B cell (primary cell): Measurements from ENCODE around the gene PRELID3B. TPM values are rescaled to one million over a fixed set of nuclear protein-coding genes. Genes with fewer than 3 reads are reported as not detected.
A peak's percentile ranks its signal among the peaks of the same experiment; 100 is the strongest.

ENCODE experiments used
- ATAC-seq: fragments of 200-7000 bp; cut with Tn5 transposase; one replicate; pipeline ENCODE4 v1.10.0; 2021; ENCODE audit warnings: low read depth, mild to moderate bottlenecking, moderate number of reproducible peaks, moderate library complexity
- CTCF ChIA-PET: fragments of 350-600 bp; sonication (Branson Sonifier 250); formaldehyde crosslinking; loops from one replicate; lab custom pipeline; 2021; ENCODE audit warnings: antibody characterized with exemption, inconsistent platforms; lab: Charles Lee
- POLR2A ChIA-PET: fragments of 350-600 bp; sonication (Branson Sonifier 250); formaldehyde crosslinking; loops from one replicate; lab custom pipeline; 2021; ENCODE audit warnings: antibody characterized with exemption; lab: Charles Lee
- DNase-seq: peaks from one replicate; pipeline ENCODE4 v3.0.0; 2013
- H2AFZ ChIP-seq: 2 replicates; pipeline ENCODE4 v1.6.1; 2012; ENCODE audit warnings: mild to moderate bottlenecking, low read depth, low read length; ENCODE audit not compliant: insufficient read depth, poor library complexity, severe bottlenecking
- H3K27ac ChIP-seq, 2 donors: 1 replicate in 1 of 2; 2 replicates in 1 of 2; pipeline ENCODE4 v1.5.1; 2012 to 2013; ENCODE audit warnings: low read length in 2 of 2, mild to moderate bottlenecking in 2 of 2, moderate library complexity in 1 of 2
- H3K27me3 ChIP-seq, 4 experiments: fragments of 200-600 bp in 1 of 4; sonication (generic) in 1 of 4; replicated peaks in 1 of 4; 1 replicate in 2 of 4; 2 replicates in 2 of 4; pipeline versions ENCODE4 v1.6.1 to v1.7.0; 2013 to 2016; ENCODE audit warnings: low read length in 3 of 4, mild to moderate bottlenecking in 2 of 4, mixed read lengths in 1 of 4, moderate library complexity in 1 of 4; ENCODE audit not compliant: insufficient read depth in 4 of 4, control insufficient read depth in 3 of 4; ENCODE audit errors: control extremely low read depth in 1 of 4
- H3K36me3 ChIP-seq, 2 experiments: replicated peaks in 1 of 2; 1 replicate in 1 of 2; 2 replicates in 1 of 2; pipeline versions ENCODE4 v1.6.1 to v1.7.1; 2013; ENCODE audit warnings: low read length in 1 of 2; ENCODE audit not compliant: insufficient read depth in 2 of 2, control insufficient read depth in 1 of 2; ENCODE audit errors: control extremely low read depth in 1 of 2, extremely low read depth in 1 of 2
- H3K4me1 ChIP-seq, 2 donors: fragments of 200-600 bp in 1 of 2; sonication (generic) in 1 of 2; 1 replicate in 1 of 2; 2 replicates in 1 of 2; pipeline versions ENCODE4 v1.5.1 to v1.6.1; 2013 to 2017; ENCODE audit warnings: low read length in 2 of 2; ENCODE audit not compliant: control insufficient read depth in 2 of 2, insufficient read depth in 2 of 2
- H3K4me2 ChIP-seq: replicated peaks from 2 replicates; pipeline ENCODE3; 2012; ENCODE audit warnings: mild to moderate bottlenecking, low read depth, low read length; ENCODE audit not compliant: poor library complexity, severe bottlenecking
- H3K4me3 ChIP-seq, 5 experiments: fragments of 200-600 bp in 1 of 5; sonication (generic) in 1 of 5; 1 replicate in 3 of 5; 2 replicates in 2 of 5; pipeline versions ENCODE4 v1.5.1 to v1.7.0; 2011 to 2016; ENCODE audit warnings: low read length in 4 of 5, mild to moderate bottlenecking in 4 of 5, low read depth in 2 of 5, control low read depth in 1 of 5, moderate library complexity in 1 of 5; ENCODE audit not compliant: insufficient read depth in 1 of 5; ENCODE audit errors: control extremely low read depth in 1 of 5, extremely low read depth in 1 of 5
- H3K79me2 ChIP-seq: fragments of 200-600 bp; sonication (generic); one replicate; pipeline ENCODE4 v1.6.0; 2016; ENCODE audit warnings: low read length; ENCODE audit not compliant: control insufficient read depth, insufficient read depth
- H3K9ac ChIP-seq: fragments of 200-600 bp; sonication (generic); 2 replicates; pipeline ENCODE4 v1.6.1; 2017; ENCODE audit warnings: mild to moderate bottlenecking, low read length, moderate library complexity
- H3K9me3 ChIP-seq, 3 donors: one replicate each; pipeline versions ENCODE4 v1.6.1 to v1.7.1; 2013; ENCODE audit warnings: low read length in 2 of 3; ENCODE audit not compliant: control insufficient read depth in 2 of 3, insufficient read depth in 1 of 3; ENCODE audit errors: control extremely low read depth in 1 of 3
- H4K20me1 ChIP-seq: 2 replicates; pipeline ENCODE4 v1.6.0; 2012; ENCODE audit warnings: mild to moderate bottlenecking, low read length; ENCODE audit not compliant: insufficient read depth, control insufficient read depth, poor library complexity, severe bottlenecking
- H3K27ac Mint-ChIP-seq: one replicate; pipeline ENCODE4 v1.8.0; 2021; ENCODE audit warnings: mixed read lengths
- H3K27me3 Mint-ChIP-seq: one replicate; pipeline ENCODE4 v1.8.0; 2021; ENCODE audit warnings: mixed read lengths
- H3K4me1 Mint-ChIP-seq: one replicate; pipeline ENCODE4 v1.8.0; 2021; ENCODE audit warnings: mixed read lengths
- H3K4me3 Mint-ChIP-seq: one replicate; pipeline ENCODE4 v1.8.0; 2021; ENCODE audit warnings: mixed read lengths
- H3K9me3 Mint-ChIP-seq: one replicate; pipeline ENCODE4 v1.8.0; 2022; ENCODE audit warnings: mixed read lengths; ENCODE audit not compliant: insufficient read depth
- CTCF ChIP-seq: fragments of 200-600 bp; IDR thresholded peaks from one replicate; pipeline ENCODE4 v1.8.0; 2022; ENCODE audit warnings: antibody characterized with exemption, mild to moderate bottlenecking
- EZH2 ChIP-seq: IDR thresholded peaks from 2 replicates; pipeline ENCODE4 v1.6.1; 2012; ENCODE audit warnings: borderline replicate concordance, low read depth, mild to moderate bottlenecking, moderate library complexity, low read length; ENCODE audit not compliant: insufficient read depth, poor library complexity, severe bottlenecking
- WGBS: methylation state at CpG from one replicate; pipeline ENCODE4 v1.1.5; 2013; ENCODE audit warnings: missing lambda C conversion rate; ENCODE audit not compliant: insufficient coverage; 5-methylcytosine and 5-hydroxymethylcytosine counted together
- intact Hi-C: fragments of 100-400 bp; cut with micrococcal nuclease; formaldehyde crosslinking; loops from one replicate; pipeline ENCODE4 v1.10.0; 2022
- polyA plus RNA-seq: library from polyadenylated mRNA; depleted of rRNA; stranded (reverse); fragments of >200 nt; gene quantifications from 2 replicates; pipeline ENCODE4 v1.2.3, GENCODE V29; 2012
- total RNA-seq, 2 donors: library from RNA; stranded (reverse); fragments of 120-200 nt in 1 of 2; gene quantifications; 1 replicate in 1 of 2; 2 replicates in 1 of 2; pipeline versions ENCODE4 v1.2.3 to v1.2.4, GENCODE V29; 2013 to 2022

Gene PRELID3B
- total and polyA plus RNA-seq, 2 donors (not counting 1 experiment from before 2014, with no cell fraction given): 24.1 to 46.8 TPM

GRCh38 chr20:59007665-59008511 lies 34.7 kb downstream of the PRELID3B start:
- Histone ChIP-seq H3K36me3 (peaks cover 0 to 14% of the 10 kb centered on the region in 2 experiments), H3K27me3 (no peaks in the 10 kb centered on the region), H3K27ac (peak overlapping the region; percentile 95 to 97), H2AFZ (peak overlapping the region; percentile 64), H3K9me3 (peaks cover 0 to 6% (median 0%) of the 10 kb centered on the region in 3 donors), H4K20me1 (peaks cover 27% of the 10 kb centered on the region), H3K79me2 (peaks cover 47% of the 10 kb centered on the region), H3K4me2 (peak overlapping the region; percentile 86), H3K4me3 (peak overlapping the region; percentile 40 to 91 (median 88)), H3K9ac (peak overlapping the region; percentile 80), H3K4me1 (peaks cover 37 to 57% of the 10 kb centered on the region in 2 donors)
- peak overlapping the region; percentile 99 for H3K27ac Mint-ChIP-seq
- H3K27me3 Mint-ChIP-seq: no peaks in the 10 kb centered on the region
- 12% methylated on average over 20 of the region's 24 CpGs for WGBS
- ATAC-seq (peak; percentile 15), DNase-seq (peak; percentile 89)
- ChIA-PET CTCF (interaction anchor here (1.0 to 3.3 kb wide), 3 partner anchors 10 to 80 kb away, joined by 3 to 32 read pairs (median 6); partner anchors contain the start of gene ATP5F1E), POLR2A (interaction anchor here (0.5 to 1.6 kb wide), 6 partner anchors 13 to 100 kb away, joined by 3 to 22 read pairs (median 4); partner anchors contain the start of gene ATP5F1E)
- peaks cover 66% of the 10 kb centered on the region for H3K4me1 Mint-ChIP-seq
- intact Hi-C loops: loop anchor here (1.0 to 10.0 kb wide), 5 partner anchors 8 to 1613 kb away; partner anchors contain the start of genes ATP5F1E and RBM38
- H3K4me3 Mint-ChIP-seq: peak overlapping the region; percentile 98
- TF ChIP-seq EZH2 (no peak), CTCF (no peak)
- H3K9me3 Mint-ChIP-seq: no peaks in the 10 kb centered on the region
